Myocyte (in vitro differentiated cells): ENCODE measurements around the gene SEC61B. TPM values are rescaled to one million over a fixed set of nuclear protein-coding genes. Genes with fewer than 3 reads are reported as not detected.

Experiments
- DNase-seq: peaks from one replicate; pipeline ENCODE4 v3.0.0-alpha.2; 2012; ENCODE audit warnings: low read depth
- total RNA-seq: library from RNA; depleted of rRNA; stranded (reverse); fragments of >200 nt; gene quantifications from 2 replicates; pipeline ENCODE4 v1.2.3, GENCODE V29; 2014

Gene SEC61B
- total RNA-seq, 1 donor from 2014 or later: 41.2 TPM

- no peak for DNase-seq
These were observed 47.3 kb downstream of the SEC61B start for GRCh38 chr9:99269416-99269815.

- DNase-seq: no peak
These were observed 48.4 kb downstream of the SEC61B start for GRCh38 chr9:99270491-99270890.

- DNase-seq: no peak
These were observed 50.8 kb downstream of the SEC61B start for GRCh38 chr9:99272836-99273235.

GRCh38 chr9:99274016-99274415 lies 51.9 kb downstream of the SEC61B start:
- DNase-seq: no peak

GRCh38 chr9:99274495-99274894 lies 52.4 kb downstream of the SEC61B start:
- DNase-seq: no peak

Other genes with a start within 250 kb of the SEC61B start
- 53.9 and 60.4 TPM in 2 replicates for gene TGFBR1, start 117.2 kb upstream of the SEC61B start, total RNA-seq
- gene ALG2, start 340 bp upstream of the SEC61B start, total RNA-seq: 23.3 and 28.3 TPM in 2 replicates